SK-N-SH (cell line): Measurements from ENCODE around the gene HOXC11. TPM values are rescaled to one million over a fixed set of nuclear protein-coding genes. Genes with fewer than 3 reads are reported as not detected.
A peak's percentile ranks its signal among the peaks of the same experiment; 100 is the strongest.

Source experiments
- CTCF ChIA-PET: fragments of 300-600, 350-600 bp; formaldehyde crosslinking; extraction: SDS; loops from one replicate; lab custom pipeline; 2021; lab: Yijun Ruan, JAX
- POLR2A ChIA-PET: fragments of 350-600 bp; sonication (Branson Sonifier 250); formaldehyde crosslinking; extraction: SDS; loops from one replicate; lab custom pipeline; 2020; ENCODE audit warnings: antibody characterized with exemption, inconsistent platforms; lab: Yijun Ruan, JAX
- DNase-seq: peaks from one replicate; pipeline ENCODE4 v3.0.0; 2012
- H2AFZ ChIP-seq: fragments of 200-600 bp; sonication (generic); 2 replicates; pipeline ENCODE4 v1.8.1; 2016; ENCODE audit warnings: antibody characterized with exemption, mild to moderate bottlenecking, low read depth
- H3F3A ChIP-seq: fragments of 200-600 bp; sonication (generic); replicated peaks from 2 replicates; pipeline ENCODE3; 2016; ENCODE audit warnings: antibody characterized with exemption, mild to moderate bottlenecking; ENCODE audit not compliant: insufficient read depth
- H3K27ac ChIP-seq, 2 experiments: fragments of 200-500 bp in 1 of 2; fragments of 200-600 bp in 1 of 2; sonication (Bioruptor generic) in 1 of 2; sonication (generic), shearing (Covaris generic) in 1 of 2; 2 replicates each; pipeline versions ENCODE4 v1.5.1 to v1.6.1; 2014 to 2016; ENCODE audit warnings: low read depth in 2 of 2, inconsistent platforms in 1 of 2, low read length in 1 of 2, mild to moderate bottlenecking in 1 of 2, mixed read lengths in 1 of 2
- H3K27me3 ChIP-seq: fragments of 200-600 bp; sonication (generic), shearing (Covaris generic); 2 replicates; pipeline ENCODE4 v1.6.1; 2016; ENCODE audit warnings: mixed run types; ENCODE audit not compliant: insufficient read depth
- H3K36me3 ChIP-seq, 2 experiments: fragments of 200-500 bp in 1 of 2; fragments of 200-600 bp in 1 of 2; sonication (Bioruptor generic) in 1 of 2; sonication (generic) in 1 of 2; replicated peaks in 1 of 2; 2 replicates each; pipeline versions ENCODE3 to v1.5.1; 2014 to 2016; ENCODE audit warnings: low read length in 1 of 2, mild to moderate bottlenecking in 1 of 2; ENCODE audit not compliant: insufficient read depth in 2 of 2, control insufficient read depth in 1 of 2
- H3K4me1 ChIP-seq, 2 experiments: fragments of 200-500 bp in 1 of 2; fragments of 200-600 bp in 1 of 2; sonication (Bioruptor generic) in 1 of 2; sonication (generic), shearing (Covaris generic) in 1 of 2; 2 replicates each; pipeline versions ENCODE4 v1.5.1 to v1.6.1; 2014 to 2016; ENCODE audit warnings: low read depth in 1 of 2, low read length in 1 of 2, mixed run types in 1 of 2; ENCODE audit not compliant: insufficient read depth in 2 of 2, control insufficient read depth in 1 of 2
- H3K4me2 ChIP-seq: fragments of 200-600 bp; sonication (generic), shearing (Covaris generic); 2 replicates; pipeline ENCODE4 v1.6.1; 2017; ENCODE audit warnings: mixed run types
- H3K4me3 ChIP-seq, 2 experiments: fragments of 200-500 bp in 1 of 2; fragments of 200-600 bp in 1 of 2; sonication (Bioruptor generic) in 1 of 2; sonication (generic), shearing (Covaris generic) in 1 of 2; 2 replicates each; pipeline versions ENCODE4 v1.5.1 to v1.8.1; 2014 to 2016; ENCODE audit warnings: low read depth in 2 of 2, inconsistent platforms in 1 of 2, low read length in 1 of 2, mild to moderate bottlenecking in 1 of 2, mixed read lengths in 1 of 2, moderate library complexity in 1 of 2
- H3K79me2 ChIP-seq: fragments of 200-600 bp; sonication (generic); 2 replicates; pipeline ENCODE4 v1.8.1; 2017; ENCODE audit warnings: mild to moderate bottlenecking; ENCODE audit not compliant: insufficient read depth
- H3K9ac ChIP-seq: fragments of 200-600 bp; sonication (generic); 2 replicates; pipeline ENCODE4 v1.6.1; 2017; ENCODE audit warnings: mixed run types
- H3K9me2 ChIP-seq: fragments of 200-600 bp; sonication (generic); 2 replicates; pipeline ENCODE4 v1.6.1; 2017; ENCODE audit warnings: mixed run types
- H3K9me3 ChIP-seq: fragments of 200-600 bp; sonication (generic); 2 replicates; pipeline ENCODE4 v1.6.1; 2017; ENCODE audit warnings: mixed run types, mild to moderate bottlenecking, moderate library complexity
- H4K20me1 ChIP-seq: fragments of 200-600 bp; sonication (generic); 2 replicates; pipeline ENCODE4 v1.6.1; 2017; ENCODE audit warnings: mild to moderate bottlenecking, mixed run types; ENCODE audit not compliant: insufficient read depth
- CHD2 ChIP-seq: fragments of 150-350 bp; IDR thresholded peaks from 2 replicates; pipeline ENCODE4 v1.6.1; 2018; ENCODE audit warnings: low read length; ENCODE audit not compliant: partially characterized antibody
- CTCF ChIP-seq: fragments of 200-600 bp; sonication (generic); IDR thresholded peaks from 2 replicates; pipeline ENCODE4 v1.6.1; 2017; ENCODE audit warnings: antibody characterized with exemption, mild to moderate bottlenecking, moderate library complexity
- ELF1 ChIP-seq: IDR thresholded peaks from 2 replicates; pipeline ENCODE4 v1.4.0; 2012
- EP300 ChIP-seq, 2 experiments: IDR thresholded peaks; 2 replicates each; pipeline versions ENCODE4 v1.4.0 to v1.6.1; 2012; ENCODE audit warnings: borderline replicate concordance in 1 of 2, low read depth in 1 of 2, low read length in 1 of 2
- FOSL2 ChIP-seq: IDR thresholded peaks from 2 replicates; pipeline ENCODE4 v1.4.0; 2012; ENCODE audit warnings: low read depth, mild to moderate bottlenecking, moderate library complexity, borderline replicate concordance
- FOXJ3 ChIP-seq: sonication (generic); formaldehyde crosslinking; IDR thresholded peaks from 2 replicates; pipeline ENCODE4 v1.5.1; 2020; ENCODE audit warnings: mild to moderate bottlenecking, missing genetic modification reagents
- FOXM1 ChIP-seq: IDR thresholded peaks from 2 replicates; pipeline ENCODE4 v1.4.0; 2012; ENCODE audit warnings: low read depth, mild to moderate bottlenecking
- GABPA ChIP-seq: IDR thresholded peaks from 2 replicates; pipeline ENCODE4 v1.4.0; 2012; ENCODE audit warnings: low read depth, mild to moderate bottlenecking
- GATA2 ChIP-seq: sonication (generic); formaldehyde crosslinking; IDR thresholded peaks from 2 replicates; pipeline ENCODE4 v1.5.0; 2020; ENCODE audit warnings: mild to moderate bottlenecking, missing genetic modification reagents
- IRF3 ChIP-seq: fragments of 150-350 bp; IDR thresholded peaks from 2 replicates; pipeline ENCODE4 v1.6.1; 2016; ENCODE audit warnings: mild to moderate bottlenecking, low read depth, low read length
- JUND ChIP-seq: IDR thresholded peaks from 2 replicates; pipeline ENCODE4 v1.4.0; 2012
- MAX ChIP-seq: IDR thresholded peaks from 2 replicates; pipeline ENCODE4 v1.4.0; 2012; ENCODE audit warnings: low read depth
- MEF2A ChIP-seq: IDR thresholded peaks from 2 replicates; pipeline ENCODE4 v1.4.0; 2012; ENCODE audit warnings: low read depth, borderline replicate concordance
- MXI1 ChIP-seq: IDR thresholded peaks from 2 replicates; pipeline ENCODE4 v1.6.1; 2012; ENCODE audit warnings: mild to moderate bottlenecking, low read depth, low read length, improper control_type of control experiment
- NRF1 ChIP-seq: IDR thresholded peaks from 2 replicates; pipeline ENCODE4 v1.6.1; 2012; ENCODE audit warnings: low read depth, mild to moderate bottlenecking, low read length
- PBX3 ChIP-seq: IDR thresholded peaks from 2 replicates; pipeline ENCODE4; 2012
- POLR2AphosphoS5 ChIP-seq: IDR thresholded peaks from 2 replicates; pipeline ENCODE4 v1.6.1; 2012; ENCODE audit warnings: low read depth, low read length
- RFX5 ChIP-seq: IDR thresholded peaks from 2 replicates; pipeline ENCODE4 v1.6.1; 2012; ENCODE audit warnings: mild to moderate bottlenecking, improper control_type of control experiment, low read length
- SIN3A ChIP-seq: IDR thresholded peaks from 2 replicates; pipeline ENCODE4 v1.6.1; 2012; ENCODE audit warnings: low read depth, mild to moderate bottlenecking, low read length, moderate library complexity, borderline replicate concordance
- SMC3 ChIP-seq: IDR thresholded peaks from 2 replicates; pipeline ENCODE4 v1.6.1; 2012; ENCODE audit warnings: low read depth, low read length, improper control_type of control experiment
- TEAD4 ChIP-seq: IDR thresholded peaks from 2 replicates; pipeline ENCODE4 v1.4.0; 2012; ENCODE audit warnings: mild to moderate bottlenecking, borderline replicate concordance; ENCODE audit not compliant: insufficient read depth
- USF1 ChIP-seq: IDR thresholded peaks from 2 replicates; pipeline ENCODE4 v1.4.0; 2012; ENCODE audit warnings: low read depth, borderline replicate concordance
- USF2 ChIP-seq: fragments of 150-350 bp; IDR thresholded peaks from 2 replicates; pipeline ENCODE4 v1.6.1; 2017; ENCODE audit warnings: antibody characterized with exemption, low read length, low read depth, borderline replicate concordance
- YY1 ChIP-seq: IDR thresholded peaks from 2 replicates; pipeline ENCODE4 v1.4.0; 2012; ENCODE audit warnings: low read depth, mild to moderate bottlenecking
- ZBTB33 ChIP-seq: IDR thresholded peaks from 2 replicates; pipeline ENCODE4 v1.4.0; 2012; ENCODE audit warnings: low read depth, borderline replicate concordance
- WGBS: methylation state at CpG from one replicate; pipeline ENCODE4 v1.1.6; 2017; ENCODE audit warnings: low lambda C conversion rate; 5-methylcytosine and 5-hydroxymethylcytosine counted together
- polyA plus RNA-seq, 3 experiments: library from polyadenylated mRNA; depleted of rRNA; stranded (reverse); fragments of >200 nt; gene quantifications; 2 replicates each; pipeline ENCODE4 v1.2.3, GENCODE V29; 2012

HOXC11 gene
- polyA plus RNA-seq, 1 of the 3 experiments (the other 2 are of a cell fraction): not detected

GRCh38 chr12:53984901-53985691 is 12.2 kb downstream of the HOXC11 start, which contains the start of gene HOXC10:
Gene HOXC10, plus strand, starts transcription at chr12:53985146. Its CDS starts 114 bp downstream, at chr12:53985260.
- Histone ChIP-seq H3K27ac (no peak within 1 kb of the TSS), H3K4me3 (peak within 1 kb of the TSS; percentile 41 to 52; a peak in 3 of 4 replicates), H3F3A (no peaks in the 10 kb centered on the region), H3K9me2 (no peaks in the 10 kb centered on the region), H3K9me3 (no peaks in the 10 kb centered on the region), H3K27me3 (peaks cover 95% of the 10 kb centered on the region), H3K79me2 (no peaks in the 10 kb centered on the region), H3K9ac (no peak within 1 kb of the TSS), H2AFZ (peak within 1 kb of the TSS; percentile 96; the same call in 1 of the 2 replicates), H4K20me1 (no peaks in the 10 kb centered on the region), H3K36me3 (no peaks in the 10 kb centered on the region), H3K4me2 (peak within 1 kb of the TSS; percentile 95), H3K4me1 (peaks cover 0 to 12% of the 10 kb centered on the region in 2 experiments; a peak in 1 of 4 replicates)
- CTCF ChIA-PET: interaction anchor here (0.5 to 12.8 kb wide), 63 partner anchors 8 to 427 kb away, joined by 3 to 194 read pairs (median 4); partner anchors contain the start of genes COPZ1, HOTAIR, HOXC11 and HOXC12
- DNase-seq: peak; percentile 97
- POLR2A ChIA-PET: interaction anchor here (1.0 to 1.1 kb wide), 2 partner anchors 230 to 231 kb away, joined by 3 read pairs; no protein-coding TSS in a partner anchor
- WGBS: 5% methylated on average over 42 of the region's 55 CpGs
- TF ChIP-seq SIN3A (no peak), USF2 (peak; percentile 51; the same call in 1 of the 2 replicates), FOSL2 (peak; percentile 86), NRF1 (no peak), CHD2 (peak; percentile 18), TEAD4 (no peak), RFX5 (peak; percentile 81), JUND (peak; percentile 53), CTCF (peak; percentile 80), MEF2A (no peak), FOXJ3 (CRISPR knock-in tag) (no peak), POLR2AphosphoS5 (no peak), FOXM1 (no peak), PBX3 (no peak), YY1 (no peak), MAX (peak; percentile 83), USF1 (peak; percentile 85), EP300 (IDR thresholded peaks at IDR 0.05; ENCODE audit: borderline replicate concordance in 1 of 2, low read depth in 1 of 2, low read length in 1 of 2) (no peak), MXI1 (no peak), ZBTB33 (no peak), ELF1 (no peak), SMC3 (peak; percentile 67), GABPA (no peak), GATA2 (CRISPR knock-in tag) (no peak), IRF3 (no peak)
